SW 1271 (cell line): ENCODE measurements around the gene NTSR1.

Source experiments
- DNase-seq, 2 experiments: peaks; one replicate each; lab custom pipeline; 2025; lab: John Stamatoyannopoulos, UW

Gene NTSR1

DNA sequence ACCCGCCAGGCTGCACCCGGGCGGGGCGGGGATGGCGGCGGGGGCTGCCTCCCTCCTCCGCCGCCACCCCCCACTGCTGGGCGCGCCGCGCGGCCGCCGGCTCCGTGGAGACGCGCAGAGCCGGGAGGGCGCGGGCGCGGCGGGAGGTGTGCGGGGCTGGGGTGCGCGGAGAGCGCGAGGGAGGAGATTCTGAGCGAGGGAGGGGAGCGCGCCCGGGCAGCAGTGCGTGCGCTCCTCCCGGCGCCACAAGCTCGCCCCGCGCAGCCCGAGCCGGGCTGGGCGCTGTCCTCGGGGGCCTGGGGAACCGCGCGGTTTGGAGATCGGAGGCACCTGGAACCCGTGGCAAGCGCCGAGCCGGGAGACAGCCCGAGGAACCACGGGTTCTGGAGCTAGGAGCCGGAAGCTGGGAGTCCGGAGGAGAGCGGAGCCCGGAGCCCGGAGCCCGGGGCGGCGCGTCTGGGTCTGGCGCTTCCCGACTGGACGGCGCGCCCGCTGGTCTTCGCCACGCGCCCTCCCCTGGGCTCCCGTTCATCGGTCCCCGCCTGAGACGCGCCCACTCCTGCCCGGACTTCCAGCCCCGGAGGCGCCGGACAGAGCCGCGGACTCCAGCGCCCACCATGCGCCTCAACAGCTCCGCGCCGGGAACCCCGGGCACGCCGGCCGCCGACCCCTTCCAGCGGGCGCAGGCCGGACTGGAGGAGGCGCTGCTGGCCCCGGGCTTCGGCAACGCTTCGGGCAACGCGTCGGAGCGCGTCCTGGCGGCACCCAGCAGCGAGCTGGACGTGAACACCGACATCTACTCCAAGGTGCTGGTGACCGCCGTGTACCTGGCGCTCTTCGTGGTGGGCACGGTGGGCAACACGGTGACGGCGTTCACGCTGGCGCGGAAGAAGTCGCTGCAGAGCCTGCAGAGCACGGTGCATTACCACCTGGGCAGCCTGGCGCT lies at the start of gene NTSR1:
Gene NTSR1, plus strand, starts transcription at position 246 of the 946 bp plus-strand sequence. Its CDS starts 372 bp downstream, at position 618.
- DNase-seq: peak in 1 of 2 experiments; percentile 28

DNA sequence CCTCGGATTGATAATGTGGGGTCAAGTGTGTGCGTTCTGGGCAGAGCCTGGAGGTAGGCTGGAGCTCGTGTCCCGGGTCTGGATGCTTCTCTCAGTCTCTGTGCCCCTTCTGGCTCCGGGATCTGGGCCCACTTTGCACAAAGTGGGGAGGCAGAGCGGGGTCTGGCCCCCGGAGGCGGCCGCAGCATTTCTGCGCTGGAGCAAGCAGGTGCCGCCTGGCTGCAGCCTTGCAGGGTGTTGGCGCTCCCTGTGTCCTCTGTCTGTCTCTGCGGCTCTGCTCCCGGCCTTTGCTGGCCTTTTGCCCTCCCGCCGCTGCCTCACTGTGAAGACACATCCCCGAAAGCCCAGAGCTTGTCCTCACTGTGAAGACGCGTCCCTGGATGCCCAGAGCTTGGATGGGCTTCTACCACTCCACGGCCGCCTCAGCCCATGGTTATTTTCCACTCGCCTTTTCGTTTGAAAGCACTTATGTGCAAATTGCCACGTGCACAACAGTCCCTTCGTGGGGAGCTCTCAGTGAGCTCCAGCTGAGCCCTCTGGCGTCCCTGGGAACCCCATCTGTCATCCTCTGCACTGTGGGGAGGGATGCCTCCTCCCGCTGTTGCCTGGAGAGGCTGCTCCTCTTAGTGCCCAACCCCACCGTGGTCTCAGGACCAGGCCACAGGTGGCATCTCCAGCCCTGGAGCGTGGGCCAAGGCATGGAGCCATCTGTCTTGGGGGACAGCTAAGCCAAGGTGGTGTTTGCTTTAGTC lies 49.0 kb upstream of the NTSR1 start:
- DNase-seq: no peak

DNA sequence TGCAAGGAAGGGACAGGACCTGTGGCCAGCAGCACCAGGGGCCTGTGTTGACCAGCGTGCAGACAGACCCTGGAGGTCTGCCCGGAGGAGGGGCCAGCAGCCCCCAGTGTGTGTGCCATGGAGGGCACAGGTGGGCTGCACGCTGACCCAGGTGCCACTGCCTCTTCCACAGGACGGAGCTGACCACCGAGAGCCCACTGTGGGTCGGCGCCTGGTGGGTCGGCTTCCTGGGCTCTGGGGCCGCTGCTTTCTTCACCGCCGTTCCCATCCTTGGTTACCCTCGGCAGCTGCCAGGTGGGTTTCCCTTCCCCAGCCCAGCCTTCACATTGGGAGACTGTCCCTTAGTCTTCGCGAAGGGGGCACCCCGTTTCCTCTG lies 48.4 kb upstream of the NTSR1 start:
- no peak for DNase-seq

DNA sequence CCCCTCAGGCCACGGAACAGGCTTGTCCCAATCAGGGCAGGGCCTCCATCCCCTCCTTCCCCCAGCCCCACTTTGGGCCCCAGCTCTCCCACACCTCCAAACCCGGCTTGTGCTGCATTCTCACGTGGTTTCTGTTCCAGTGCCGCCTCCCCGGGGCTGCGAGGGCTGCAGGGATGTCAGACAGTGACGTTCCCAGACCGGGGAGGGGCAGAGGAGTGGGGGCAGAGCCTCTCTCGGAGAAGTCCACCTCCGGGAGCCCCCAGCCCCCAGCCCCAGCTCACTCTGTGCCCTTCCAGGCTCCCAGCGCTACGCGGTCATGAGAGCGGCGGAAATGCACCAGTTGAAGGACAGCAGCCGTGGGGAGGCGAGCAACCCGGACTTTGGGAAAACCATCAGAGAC lies 47.9 kb upstream of the NTSR1 start:
- no peak for DNase-seq

- no peak for DNase-seq
These were observed 47.0 kb upstream of the NTSR1 start for GRCh38 chr20:62661647-62662046.

DNA sequence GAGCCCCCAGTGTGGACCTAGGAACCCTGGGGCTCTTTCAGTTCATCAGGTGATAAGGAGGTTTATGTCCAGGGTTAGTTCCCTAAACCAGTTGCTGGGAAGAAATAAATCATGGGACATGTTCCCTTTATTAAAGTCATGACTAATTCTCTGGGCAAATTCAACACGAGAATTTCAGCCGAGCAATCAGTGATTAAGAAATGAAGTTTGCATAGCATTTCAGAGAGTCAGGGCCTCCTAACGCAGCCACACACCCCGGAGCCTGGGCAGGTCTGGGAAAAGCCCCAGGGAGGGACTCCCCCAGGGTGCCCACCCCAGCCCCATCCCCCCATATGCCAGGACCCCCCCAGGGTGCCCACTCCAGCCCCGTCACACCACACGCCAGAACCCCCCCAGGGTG lies 46.2 kb upstream of the NTSR1 start:
- no peak for DNase-seq

DNA sequence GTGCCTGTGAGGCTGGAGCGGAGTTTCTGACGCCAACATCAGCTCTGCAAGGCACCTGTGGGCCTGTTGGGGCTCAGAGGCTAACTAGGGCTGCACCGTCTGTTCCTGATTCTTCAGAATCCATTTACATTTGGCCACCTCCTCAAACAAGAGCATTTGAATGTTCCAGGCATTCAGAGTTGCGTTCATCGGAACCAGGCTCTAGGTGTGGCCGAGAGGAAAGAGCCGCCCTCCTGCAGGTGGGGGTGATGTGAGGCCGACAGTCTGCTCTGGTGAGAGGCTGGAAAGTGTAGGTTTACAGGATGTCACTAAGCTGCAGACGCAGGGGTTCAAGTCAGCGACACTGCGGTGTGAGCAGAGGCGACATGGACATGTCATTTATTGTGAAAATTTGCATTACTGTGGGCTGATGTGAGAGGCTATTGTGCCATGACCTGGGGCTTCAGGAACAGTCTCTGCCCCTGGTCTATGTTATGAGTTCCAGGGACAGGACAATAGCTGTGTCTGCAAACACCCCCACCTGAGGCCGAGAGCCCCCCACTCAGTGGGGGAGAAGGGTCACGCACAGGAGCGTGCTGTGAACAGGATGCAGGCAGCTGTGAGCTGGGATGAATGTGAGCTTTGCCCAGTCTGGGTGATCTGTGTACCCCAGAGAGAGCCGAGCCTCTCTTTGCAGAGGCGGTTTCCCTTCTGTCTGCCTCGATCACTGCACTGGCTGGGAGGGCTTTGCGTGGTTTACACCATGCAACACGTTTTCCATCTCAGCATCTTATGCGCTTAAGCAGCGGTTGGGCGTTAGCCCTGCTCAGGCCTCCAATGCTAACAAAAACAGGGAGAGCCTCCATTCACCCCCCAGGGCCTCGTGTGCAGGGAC lies 45.3 kb upstream of the NTSR1 start:
- no peak for DNase-seq

GRCh38 chr20:62664019-62664971 lies 44.3 kb upstream of the NTSR1 start:
- DNase-seq: no peak

DNA sequence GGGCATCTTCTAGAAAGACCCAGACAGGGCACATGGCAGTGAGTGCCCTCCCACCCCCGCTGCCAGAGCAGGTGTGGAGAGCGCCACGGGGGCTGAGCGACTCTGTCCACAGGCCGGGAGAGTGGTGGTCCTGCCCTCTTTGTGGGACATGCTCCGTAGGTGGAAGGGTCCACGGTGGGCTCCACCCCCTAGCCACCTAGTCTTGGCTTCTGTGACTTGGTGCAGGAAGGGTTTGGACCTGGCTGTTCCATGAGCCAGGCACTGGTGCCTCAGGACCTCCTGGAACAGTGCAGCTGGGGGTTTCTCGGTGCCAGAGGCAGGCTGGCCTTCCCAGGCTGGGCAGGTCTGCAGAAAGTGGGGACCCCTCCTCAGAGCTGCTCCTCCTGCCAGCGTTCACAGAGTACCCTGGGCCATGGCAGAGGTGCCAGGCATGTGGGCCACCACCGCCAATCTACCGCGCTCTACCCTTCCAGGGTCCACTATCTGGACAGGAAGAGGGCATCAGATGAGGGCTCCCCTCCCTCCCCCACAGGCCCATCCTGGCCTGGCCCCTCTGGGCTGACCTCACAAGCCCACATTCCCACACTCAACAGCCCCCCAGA lies 43.4 kb upstream of the NTSR1 start:
- DNase-seq: no peak

- DNase-seq: no peak
These were observed 42.6 kb upstream of the NTSR1 start for GRCh38 chr20:62665826-62666735.

DNA sequence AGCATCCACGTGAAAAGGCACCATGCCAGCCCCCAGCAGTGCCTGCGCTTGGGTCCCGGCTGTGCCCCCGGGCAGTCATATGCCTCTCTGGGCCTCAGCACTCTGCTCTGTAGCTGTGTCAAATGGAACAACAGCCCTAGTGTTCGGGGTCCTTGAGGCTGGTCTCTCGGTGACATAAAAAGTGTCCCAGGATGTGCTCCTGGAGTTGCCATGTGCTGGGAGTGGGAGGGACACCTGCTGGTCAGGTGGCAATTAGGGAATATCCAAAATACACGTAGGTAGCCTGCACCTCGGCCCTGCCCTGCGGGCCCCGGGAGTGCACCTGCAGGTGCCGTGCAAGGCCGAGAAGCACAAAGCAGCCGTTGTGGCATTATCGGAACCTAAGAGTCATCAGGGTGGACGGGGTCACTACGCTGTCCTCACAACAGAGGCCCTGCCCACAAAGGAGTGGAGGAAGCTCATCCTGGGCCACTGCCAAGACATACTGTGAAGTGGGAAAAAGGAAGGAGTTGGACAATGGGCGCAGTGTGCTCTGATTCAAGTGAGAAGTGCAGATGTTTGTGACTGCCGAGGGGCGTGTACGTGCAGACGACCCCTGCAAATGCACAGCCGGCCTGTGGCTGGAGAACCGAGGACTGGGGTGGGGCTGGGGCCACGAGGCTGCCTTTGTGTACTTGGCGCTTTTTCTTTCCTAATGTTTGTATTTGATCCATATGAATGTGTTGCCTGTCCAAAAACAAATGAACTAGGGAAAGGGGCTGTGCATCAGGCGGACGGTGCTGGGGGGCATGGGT lies 41.7 kb upstream of the NTSR1 start:
- no peak for DNase-seq

DNA sequence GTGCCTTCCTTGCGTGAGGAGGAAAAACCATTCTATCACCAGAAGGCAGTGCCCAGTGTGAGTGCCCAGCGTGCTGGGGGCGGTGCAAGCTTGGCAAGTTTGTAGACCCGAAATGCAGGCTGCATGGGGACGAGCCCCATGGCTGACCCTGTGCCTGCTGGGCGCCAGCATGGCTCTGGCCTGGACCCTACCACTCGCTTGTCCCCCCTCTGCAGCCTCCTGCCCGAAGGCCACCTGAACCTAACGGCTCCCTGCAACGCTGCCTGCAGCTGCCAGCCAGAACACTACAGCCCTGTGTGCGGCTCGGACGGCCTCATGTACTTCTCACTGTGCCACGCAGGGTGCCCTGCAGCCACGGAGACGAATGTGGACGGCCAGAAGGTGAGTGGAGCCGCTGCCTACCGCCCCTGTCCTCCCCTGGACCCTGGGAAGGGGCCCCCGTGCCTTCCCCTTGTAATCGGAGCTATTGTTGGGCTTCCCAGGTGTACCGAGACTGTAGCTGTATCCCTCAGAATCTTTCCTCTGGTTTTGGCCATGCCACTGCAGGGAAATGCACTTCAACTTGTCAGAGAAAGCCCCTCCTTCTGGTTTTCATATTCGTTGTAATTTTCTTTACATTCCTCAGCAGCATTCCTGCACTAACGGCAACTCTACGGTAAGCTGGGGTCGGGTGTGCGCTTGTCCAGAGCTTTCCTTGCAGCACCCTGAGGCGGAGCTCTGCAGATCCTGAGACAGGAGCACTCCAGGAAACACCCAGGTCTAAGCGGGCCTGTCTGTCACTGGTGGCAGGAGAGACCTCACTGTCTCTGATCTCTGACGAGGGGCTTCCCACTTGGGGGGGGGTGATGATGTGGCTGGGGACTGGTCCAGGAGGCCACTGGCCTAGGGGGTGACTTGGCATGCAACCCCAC lies 40.9 kb upstream of the NTSR1 start:
- DNase-seq: no peak

DNA sequence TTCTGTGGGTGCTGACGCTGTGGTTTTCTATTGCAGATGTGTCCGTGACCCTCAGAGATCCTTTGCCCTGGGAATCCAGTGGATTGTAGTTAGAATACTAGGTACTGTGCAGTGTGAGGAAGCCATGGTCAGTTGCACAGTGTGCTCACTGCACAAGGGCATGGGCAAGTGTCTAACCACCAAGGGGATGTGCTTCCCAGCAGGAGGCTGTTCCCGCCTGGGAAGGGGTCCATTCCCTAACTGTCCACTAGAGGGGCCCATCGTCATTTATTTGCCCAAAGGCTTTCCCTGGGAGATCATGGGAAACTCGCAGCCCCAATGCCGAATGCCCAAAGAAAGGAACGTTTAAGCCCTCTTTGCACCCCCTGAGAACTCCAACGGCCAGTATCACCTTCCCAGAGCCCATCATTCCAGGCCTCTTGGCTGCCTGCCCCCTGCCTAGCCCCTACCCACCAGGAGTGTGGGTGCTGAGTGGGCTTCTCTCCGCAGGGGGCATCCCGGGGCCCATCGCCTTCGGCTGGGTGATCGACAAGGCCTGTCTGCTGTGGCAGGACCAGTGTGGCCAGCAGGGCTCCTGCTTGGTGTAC lies 40.1 kb upstream of the NTSR1 start:
- peak; percentile 39 to 77 for DNase-seq

GRCh38 chr20:62669249-62669648 lies 39.4 kb upstream of the NTSR1 start:
- DNase-seq: no peak

GRCh38 chr20:62670156-62670555 lies 38.5 kb upstream of the NTSR1 start:
- no peak for DNase-seq

GRCh38 chr20:62670998-62671397 lies 37.6 kb upstream of the NTSR1 start:
- no peak for DNase-seq

DNA sequence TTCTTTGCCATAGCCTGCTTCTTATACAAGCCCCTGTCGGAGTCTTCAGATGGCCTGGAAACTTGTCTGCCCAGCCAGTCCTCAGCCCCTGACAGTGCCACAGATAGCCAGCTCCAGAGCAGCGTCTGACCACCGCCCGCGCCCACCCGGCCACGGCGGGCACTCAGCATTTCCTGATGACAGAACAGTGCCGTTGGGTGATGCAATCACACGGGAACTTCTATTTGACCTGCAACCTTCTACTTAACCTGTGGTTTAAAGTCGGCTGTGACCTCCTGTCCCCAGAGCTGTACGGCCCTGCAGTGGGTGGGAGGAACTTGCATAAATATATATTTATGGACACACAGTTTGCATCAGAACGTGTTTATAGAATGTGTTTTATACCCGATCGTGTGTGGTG lies 36.9 kb upstream of the NTSR1 start:
- no peak for DNase-seq
